ENCODE data around the gene C9orf43. TPM values are rescaled to one million over a fixed set of nuclear protein-coding genes. Genes with fewer than 3 reads are reported as not detected.
"Not testable (repeated sequence)": the region's sequence is repeated elsewhere in the genome, so short reads cannot be mapped to it uniquely, and the experiment has no call there.

The C9orf43 gene
- total RNA-seq, 1 donor from 2014 or later = 0.14 TPM

GRCh38 chr9:113403646-113404045 lies 6.9 kb upstream of the C9orf43 start:
- H3K27ac ChIP-seq (replicated peaks) = no peak overlapping the region
- TF ChIP-seq CTCF (IDR thresholded peaks at IDR 0.05; ENCODE audit: borderline replicate concordance) = no peak
- no peaks in the 10 kb centered on the region for H3K27me3 ChIP-seq (ENCODE audit: low read depth)
- no peak for DNase-seq
- H3K4me1 ChIP-seq = peaks cover 48% of the 10 kb centered on the region
- no peak overlapping the region for H3K4me3 ChIP-seq
- peaks cover 15% of the 10 kb centered on the region for H3K36me3 ChIP-seq
- intact Hi-C loops (cut with micrococcal nuclease) = no loop called here
- no peaks in the 10 kb centered on the region for H3K9me3 ChIP-seq (replicated peaks)

GRCh38 chr9:113406353-113406752 lies 4.2 kb upstream of the C9orf43 start:
- DNase-seq; H3K4me3 ChIP-seq; intact Hi-C loops (cut with micrococcal nuclease); H3K27me3 ChIP-seq (ENCODE audit: low read depth); H3K9me3 ChIP-seq (replicated peaks): not testable (repeated sequence)
- peak overlapping the region; percentile 60 for H3K27ac ChIP-seq (replicated peaks)
- H3K4me1 ChIP-seq = peaks cover 39% of the 10 kb centered on the region
- H3K36me3 ChIP-seq = peaks cover 19% of the 10 kb centered on the region

- Histone ChIP-seq H3K4me1 (peaks cover 39% of the 10 kb centered on the region), H3K27ac (replicated peaks) (peak overlapping the region; percentile 60), H3K36me3 (peaks cover 19% of the 10 kb centered on the region)
- intact Hi-C loops (cut with micrococcal nuclease); H3K27me3 ChIP-seq (ENCODE audit: low read depth); H3K4me3 ChIP-seq; H3K9me3 ChIP-seq (replicated peaks): not testable (repeated sequence)
- peak; percentile 81 for TF ChIP-seq CTCF (IDR thresholded peaks at IDR 0.05; ENCODE audit: borderline replicate concordance)
- peak; percentile 51 for DNase-seq
Observed at GRCh38 chr9:113406873-113407511, 3.6 kb upstream of the C9orf43 start.

- Histone ChIP-seq H3K27me3 (ENCODE audit: low read depth) (no peaks in the 10 kb centered on the region), H3K36me3 (peaks cover 19% of the 10 kb centered on the region), H3K4me3 (peak overlapping the region; percentile 94), H3K27ac (replicated peaks) (peak overlapping the region; percentile 96), H3K4me1 (peaks cover 38% of the 10 kb centered on the region), H3K9me3 (replicated peaks) (no peaks in the 10 kb centered on the region)
- DNase-seq = no peak
- TF ChIP-seq CTCF (IDR thresholded peaks at IDR 0.05; ENCODE audit: borderline replicate concordance) = no peak
- intact Hi-C loops (cut with micrococcal nuclease) = no loop called here
Observed at GRCh38 chr9:113409481-113409880, 1.1 kb upstream of the C9orf43 start.

- Histone ChIP-seq H3K9me3 (replicated peaks) (no peaks in the 10 kb centered on the region), H3K4me1 (peaks cover 36% of the 10 kb centered on the region), H3K36me3 (peaks cover 19% of the 10 kb centered on the region), H3K27ac (replicated peaks) (peak overlapping the region; percentile 96), H3K27me3 (ENCODE audit: low read depth) (no peaks in the 10 kb centered on the region), H3K4me3 (peak overlapping the region; percentile 94)
- TF ChIP-seq CTCF (IDR thresholded peaks at IDR 0.05; ENCODE audit: borderline replicate concordance) = no peak
- intact Hi-C loops (cut with micrococcal nuclease) = no loop called here
- DNase-seq = no peak
Observed at GRCh38 chr9:113409883-113410206, 702 bp upstream of the C9orf43 start.

- intact Hi-C loops (cut with micrococcal nuclease) = no loop called here
- peak overlapping the region; percentile 40 for H3K27ac ChIP-seq (replicated peaks)
- H3K4me1 ChIP-seq = peaks cover 6% of the 10 kb centered on the region
- no peak for TF ChIP-seq CTCF (IDR thresholded peaks at IDR 0.05; ENCODE audit: borderline replicate concordance)
- DNase-seq = no peak
- no peaks in the 10 kb centered on the region for H3K36me3 ChIP-seq
- H3K4me3 ChIP-seq = no peak overlapping the region
- H3K27me3 ChIP-seq (ENCODE audit: low read depth) = no peaks in the 10 kb centered on the region
- no peaks in the 10 kb centered on the region for H3K9me3 ChIP-seq (replicated peaks)
Observed at GRCh38 chr9:113416149-113416721, 5.7 kb downstream of the C9orf43 start.

Data from left ventricle myocardium inferior (tissue), 1 donor.